GM19351 (cell line): Measurements from ENCODE around the gene OR3A2.
"Not testable (repeated sequence)": the region's sequence is repeated elsewhere in the genome, so short reads cannot be mapped to it uniquely, and the experiment has no call there.

Experiments used
- ATAC-seq: cut with Tn5 transposase; IDR thresholded peaks from one replicate; pipeline ENCODE4 v1.9.1; 2021; ENCODE audit warnings: mild to moderate bottlenecking, moderate library complexity; ENCODE audit not compliant: unreplicated experiment

The OR3A2 gene

GRCh38 chr17:3385869-3386816, at the start of gene OR3A2:
TSS of gene OR3A2 (minus strand) at chr17:3386308.
- no peak for ATAC-seq

DNA sequence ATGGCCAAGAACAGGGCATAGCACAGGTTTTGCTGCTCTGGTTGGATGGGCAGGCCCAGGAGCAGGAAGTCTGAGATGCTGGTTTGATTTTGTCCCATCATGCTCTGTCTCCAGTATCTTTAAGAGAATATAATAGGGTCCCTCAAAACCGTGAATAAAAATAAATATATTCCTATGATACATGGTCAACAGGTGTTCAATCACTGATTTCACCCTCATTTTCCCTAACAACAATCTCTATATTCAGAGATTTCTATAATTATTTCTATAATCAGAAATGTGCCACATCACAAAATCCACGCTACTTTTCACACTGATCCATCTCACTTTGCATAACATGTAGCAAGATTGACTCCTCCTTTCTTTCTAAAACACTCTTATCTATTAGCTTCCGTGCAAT, 47.6 kb upstream of the OR3A2 start, which contains the start of gene OR1E2:
Gene OR1E2, minus strand, starts transcription at position 101 of the 400 bp plus-strand sequence. Its CDS starts 0 bp downstream, at position 101.
- ATAC-seq = no peak

DNA sequence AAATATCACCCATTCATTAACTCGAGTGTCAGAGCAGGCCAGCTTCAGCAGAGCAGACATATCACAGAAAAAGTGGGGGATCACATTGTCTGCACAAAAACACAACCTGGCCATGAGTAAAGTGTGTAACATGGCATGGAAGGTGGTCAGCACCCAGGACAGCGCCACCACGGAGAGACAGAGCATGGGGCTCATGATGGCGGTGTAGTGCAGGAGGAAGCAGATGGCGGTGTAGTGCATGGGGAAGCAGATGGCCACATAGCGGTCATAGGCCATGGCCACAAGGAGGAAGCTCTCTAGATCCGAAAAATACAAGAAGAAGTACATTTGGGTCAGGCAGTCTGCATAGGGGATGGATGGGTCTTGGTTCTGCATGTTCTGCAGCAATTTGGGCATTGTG, 47.1 kb upstream of the OR3A2 start:
- ATAC-seq = not testable (repeated sequence)

GRCh38 chr17:3418222-3418621, 32.1 kb upstream of the OR3A2 start:
- ATAC-seq = no peak

DNA sequence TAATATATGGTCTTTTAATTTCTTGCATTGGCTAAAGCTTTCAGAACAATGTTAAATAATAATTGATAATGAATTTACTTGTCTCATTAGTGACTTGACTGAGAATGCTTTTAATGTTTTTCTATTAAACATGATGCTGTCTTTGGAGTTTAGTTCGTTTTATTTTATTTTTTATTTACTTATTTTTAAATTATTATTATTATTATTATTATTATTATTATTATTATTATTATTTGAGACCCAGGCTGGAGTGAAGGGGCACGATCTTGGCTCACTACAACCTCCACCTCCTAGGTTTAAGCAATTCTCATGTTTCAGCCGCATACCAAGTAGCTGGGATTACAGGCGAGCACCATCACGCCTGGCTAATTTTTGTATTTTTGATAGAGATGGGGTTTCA, 29.5 kb upstream of the OR3A2 start:
- ATAC-seq = no peak

GRCh38 chr17:3412216-3412615, 26.1 kb upstream of the OR3A2 start:
- ATAC-seq = not testable (repeated sequence)

DNA sequence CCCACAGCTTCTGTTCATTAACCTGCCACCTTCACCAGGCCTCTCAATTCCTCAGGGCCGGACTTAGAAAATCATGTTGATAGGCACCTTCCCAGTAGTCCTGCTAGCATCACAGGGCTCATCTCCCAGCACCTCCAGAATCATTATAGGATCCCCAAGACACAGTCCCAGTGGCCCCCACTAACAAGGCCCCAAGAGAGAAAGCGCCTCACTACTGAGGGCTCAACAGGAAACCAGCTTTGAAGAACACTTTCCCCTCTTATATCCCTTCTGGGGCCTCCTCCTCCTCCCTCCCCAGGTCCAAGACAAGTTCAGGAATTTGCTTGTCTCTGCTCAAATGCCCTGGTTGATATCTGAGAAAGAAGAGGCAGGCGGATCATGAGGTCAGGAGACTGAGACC, 25.0 kb upstream of the OR3A2 start, which contains the start of gene OR3A3:
Gene OR3A3, plus strand, starts transcription at position 301 of the 400 bp plus-strand sequence.
- no peak for ATAC-seq

- not testable (repeated sequence) for ATAC-seq
Measured at GRCh38 chr17:3403856-3404255, 17.7 kb upstream of the OR3A2 start.

GRCh38 chr17:3401786-3402185, 15.7 kb upstream of the OR3A2 start:
- ATAC-seq = no peak

GRCh38 chr17:3400055-3400454, 13.9 kb upstream of the OR3A2 start:
- ATAC-seq = no peak

GRCh38 chr17:3398310-3398709, 12.2 kb upstream of the OR3A2 start, which contains the start of gene OR1E1:
TSS of gene OR1E1 (minus strand) at chr17:3398410. CDS start at chr17:3398410, 0 bp downstream.
- no peak for ATAC-seq

DNA sequence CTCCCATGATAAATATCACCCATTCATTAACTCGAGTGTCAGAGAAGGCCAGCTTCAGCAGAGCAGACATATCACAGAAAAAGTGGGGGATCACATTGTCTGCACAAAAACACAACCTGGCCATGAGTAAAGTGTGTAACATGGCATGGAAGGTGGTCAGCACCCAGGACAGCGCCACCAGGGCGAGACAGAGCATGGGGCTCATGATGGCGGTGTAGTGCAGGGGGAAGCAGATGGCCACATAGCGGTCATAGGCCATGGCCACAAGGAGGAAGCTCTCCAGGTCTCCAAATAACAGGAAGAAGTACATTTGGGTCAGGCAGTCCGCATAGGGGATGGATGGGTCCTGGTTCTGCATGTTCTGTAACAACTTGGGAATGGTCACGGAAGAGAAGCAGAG, 11.7 kb upstream of the OR3A2 start:
- ATAC-seq = not testable (repeated sequence)

GRCh38 chr17:3389791-3390190, 3.7 kb upstream of the OR3A2 start:
- no peak for ATAC-seq

DNA sequence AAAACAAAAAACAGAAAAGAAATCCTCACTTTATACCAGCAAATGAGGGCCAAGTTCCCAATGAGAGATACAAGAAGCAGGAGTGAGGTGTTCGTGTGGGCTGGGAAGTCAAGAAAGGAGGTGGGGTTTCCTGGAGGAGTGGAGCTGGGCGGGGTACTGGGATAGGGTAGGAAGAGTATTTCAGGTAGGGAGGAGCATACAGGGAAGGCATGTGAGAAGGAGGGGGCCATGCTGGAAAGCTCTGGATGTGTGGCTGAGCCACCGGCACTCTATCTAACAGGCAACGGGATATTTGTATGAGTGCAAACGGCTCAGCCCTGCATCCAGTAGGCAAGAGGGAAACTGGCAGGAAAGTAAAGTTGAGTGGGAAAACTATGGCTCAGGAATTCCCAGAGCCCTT, 4.2 kb downstream of the OR3A2 start:
- ATAC-seq = no peak

DNA sequence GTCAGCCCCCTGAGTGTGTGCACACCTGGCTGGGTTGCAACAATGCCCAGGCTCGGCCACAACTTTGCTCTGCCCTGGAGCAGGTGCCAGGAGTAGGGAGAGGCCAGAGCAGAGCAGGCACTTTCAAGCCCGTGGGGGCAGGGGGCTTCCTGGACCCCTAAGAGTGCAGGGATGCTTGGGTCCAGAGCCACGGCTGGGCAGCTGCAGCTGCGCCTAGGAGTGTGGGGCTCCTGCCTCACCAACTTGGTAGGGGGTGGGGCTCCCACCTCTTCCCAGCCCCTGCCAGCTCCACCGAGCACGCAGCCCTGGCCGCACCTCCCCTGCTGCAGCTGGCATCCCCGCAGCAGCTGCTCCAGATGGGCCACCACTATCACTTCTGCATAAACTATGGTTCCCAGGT, 7.8 kb downstream of the OR3A2 start:
- no peak for ATAC-seq

DNA sequence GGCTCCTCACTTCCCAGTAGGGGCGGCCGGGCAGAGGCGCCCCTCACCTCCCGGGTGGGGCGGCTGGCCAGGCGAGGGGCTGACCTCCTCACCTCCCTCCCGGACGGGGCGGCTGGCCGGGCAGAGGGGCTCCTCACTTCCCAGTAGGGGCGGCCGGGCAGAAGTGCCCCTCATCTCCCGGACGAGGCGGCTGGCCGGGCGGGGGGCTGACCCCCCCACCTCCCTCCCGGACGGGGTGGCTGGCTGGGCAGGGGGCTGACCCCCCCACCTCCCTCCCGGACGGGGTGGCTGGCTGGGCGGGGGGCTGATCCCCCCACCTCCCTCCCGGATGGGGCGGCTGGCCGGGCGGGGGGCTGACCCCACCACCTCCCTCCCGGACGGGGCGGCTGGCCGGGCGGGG, 14.9 kb downstream of the OR3A2 start:
- ATAC-seq = not testable (repeated sequence)

GRCh38 chr17:3342782-3343181, 43.3 kb downstream of the OR3A2 start:
- ATAC-seq = not testable (repeated sequence)

DNA sequence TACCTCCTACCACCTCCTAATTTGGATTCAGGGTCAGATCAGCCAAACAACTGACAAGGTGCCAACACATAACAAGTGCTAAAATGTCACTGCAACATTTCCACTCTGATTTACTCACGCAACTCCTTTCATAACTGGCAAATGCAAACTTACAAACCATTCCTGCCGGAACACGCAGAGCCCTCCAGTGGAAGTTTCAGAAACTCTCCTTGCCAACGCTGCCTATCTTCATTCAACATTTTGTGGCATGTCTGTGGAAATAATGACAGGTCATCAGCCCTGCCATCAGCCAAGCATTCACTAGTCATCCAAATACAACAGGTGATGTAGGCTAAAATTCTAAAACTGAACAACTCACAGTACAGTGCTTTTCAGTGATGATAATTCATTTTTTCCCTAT, 50.2 kb downstream of the OR3A2 start:
- no peak for ATAC-seq

- ATAC-seq = no peak
Measured at GRCh38 chr17:3318336-3318735, 67.8 kb downstream of the OR3A2 start.

DNA sequence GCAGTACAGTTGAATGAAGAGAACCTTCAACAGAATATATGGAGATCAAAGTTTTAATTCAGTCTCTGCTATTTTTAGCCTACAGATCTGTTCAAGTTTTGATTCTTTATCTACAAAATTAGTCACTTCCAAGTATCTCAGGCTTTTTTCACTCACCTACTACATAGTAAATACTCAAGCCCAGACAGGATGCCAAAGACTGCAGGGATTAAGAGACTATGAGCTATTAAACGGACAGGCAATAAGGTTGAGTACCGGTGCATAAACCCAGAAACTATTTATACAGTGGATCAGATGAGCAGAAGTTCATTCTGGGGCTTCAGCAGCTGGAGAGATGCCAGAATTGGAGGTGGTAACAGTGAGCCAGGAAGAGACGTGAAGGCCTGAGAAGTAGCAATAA, 69.3 kb downstream of the OR3A2 start:
- no peak for ATAC-seq

GRCh38 chr17:3308603-3309002, 77.5 kb downstream of the OR3A2 start:
- ATAC-seq = no peak

GRCh38 chr17:3298260-3298659, 87.8 kb downstream of the OR3A2 start, which contains the start of gene OR3A1:
TSS of gene OR3A1 (minus strand) at chr17:3298360. CDS start at chr17:3292582, 5,778 bp downstream.
- no peak for ATAC-seq
